ENCODE measurements around the gene FSTL4.
A peak's percentile ranks its signal among the peaks of the same experiment; 100 is the strongest.
"Not testable (repeated sequence)": the region's sequence is repeated elsewhere in the genome, so short reads cannot be mapped to it uniquely, and the experiment has no call there.

Gene FSTL4

DNA sequence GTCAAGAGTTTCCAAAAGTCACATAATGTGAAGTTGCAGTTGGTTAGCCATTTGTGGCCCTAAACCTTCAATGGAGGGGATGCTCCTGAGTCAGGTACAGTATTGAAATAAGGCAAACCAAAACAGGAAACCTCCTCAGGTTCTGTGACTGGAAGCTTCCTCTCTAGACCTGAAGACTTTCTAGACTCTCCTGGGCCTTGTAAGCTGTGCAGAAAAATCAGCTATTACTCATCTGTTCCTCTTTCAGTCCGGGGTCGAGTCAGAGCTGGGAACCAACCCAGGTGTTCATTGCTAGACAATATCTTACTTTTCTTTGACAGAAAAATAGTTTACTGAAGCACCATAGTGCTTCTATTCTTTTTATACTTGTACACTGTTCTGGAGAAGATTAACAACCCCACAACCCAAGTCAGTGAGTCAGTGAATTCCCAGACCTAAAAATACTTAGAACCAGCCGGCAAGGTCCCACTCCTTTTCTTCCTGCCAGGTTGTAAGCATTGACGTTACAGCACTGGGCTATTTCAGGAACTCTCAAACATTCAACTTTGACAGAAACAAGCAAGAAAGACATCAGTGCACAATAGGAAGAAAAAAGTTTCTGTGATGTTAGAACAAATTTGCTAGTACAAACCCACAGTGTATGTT is 47.3 kb downstream of the FSTL4 start:
- no peak for DNase-seq (ENCODE audit: low read depth, low spot score)

DNA sequence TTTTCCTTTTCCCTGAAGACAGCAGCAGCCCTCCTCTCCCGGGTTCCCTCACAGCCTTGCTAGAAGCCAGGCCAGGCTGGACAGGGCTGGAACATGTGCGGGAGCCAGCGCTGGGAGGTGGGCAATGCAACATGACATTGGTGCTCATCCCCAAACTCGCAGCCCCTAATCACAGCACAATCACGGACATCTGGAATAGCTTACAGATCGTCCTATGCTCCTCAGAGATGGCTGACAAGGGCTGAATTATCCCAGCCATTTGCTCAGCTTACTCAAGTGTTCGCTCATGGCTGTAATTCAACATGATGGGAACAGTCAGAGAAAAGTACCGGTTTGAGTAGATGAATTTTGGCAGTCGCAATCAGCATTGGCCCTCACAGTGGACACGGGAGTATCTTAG is 49.8 kb downstream of the FSTL4 start:
- H3K4me3 ChIP-seq (ENCODE audit: low read length) = no peak overlapping the region
- no peak for DNase-seq (ENCODE audit: low read depth, low spot score)

More for the DNA sequence above, 47.3 kb downstream of the FSTL4 start:
- no peak overlapping the region for H3K4me3 ChIP-seq (ENCODE audit: low read length)

DNA sequence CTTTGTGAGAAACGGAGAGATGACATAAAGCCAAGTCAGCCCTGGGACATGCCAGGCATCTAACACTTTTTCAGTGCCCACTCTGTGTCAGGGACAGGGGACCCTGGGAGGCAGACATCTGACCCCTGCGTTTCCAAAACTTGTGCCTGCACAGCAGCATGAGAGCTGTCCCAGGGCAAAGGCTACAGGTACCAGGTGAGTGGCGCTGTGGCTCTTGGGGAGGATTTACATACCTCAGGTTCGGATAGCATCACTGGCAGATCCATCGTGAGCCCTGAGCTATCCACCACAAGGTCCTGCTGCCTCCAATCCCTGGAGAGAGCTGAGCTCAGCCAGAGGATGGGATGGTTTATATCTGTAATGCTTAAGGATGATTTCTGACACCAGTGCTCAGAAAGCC is 52.4 kb downstream of the FSTL4 start:
- no peak overlapping the region for H3K4me3 ChIP-seq (ENCODE audit: low read length)
- no peak for DNase-seq (ENCODE audit: low read depth, low spot score)

DNA sequence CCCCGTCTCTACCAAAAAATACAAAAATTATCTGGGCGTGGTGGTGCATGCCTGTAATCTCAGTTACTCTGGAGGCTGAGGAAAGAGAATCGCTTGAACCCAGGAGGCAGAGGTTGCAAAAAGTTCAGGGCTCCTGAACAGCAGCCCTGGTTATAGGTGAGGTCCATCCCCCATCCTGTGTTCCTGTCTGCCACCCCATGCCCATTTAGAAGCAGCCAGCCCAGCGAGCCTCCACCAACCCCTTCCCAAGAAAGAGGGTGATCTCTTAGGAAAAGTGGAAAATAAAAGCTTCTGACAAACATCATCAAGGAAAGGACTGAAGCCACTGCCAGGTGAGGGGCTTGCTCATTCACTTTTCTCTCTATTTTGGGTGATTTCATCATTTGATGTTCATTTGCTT is 55.8 kb downstream of the FSTL4 start:
- no peak for DNase-seq (ENCODE audit: low read depth, low spot score)
- H3K4me3 ChIP-seq (ENCODE audit: low read length) = no peak overlapping the region

DNA sequence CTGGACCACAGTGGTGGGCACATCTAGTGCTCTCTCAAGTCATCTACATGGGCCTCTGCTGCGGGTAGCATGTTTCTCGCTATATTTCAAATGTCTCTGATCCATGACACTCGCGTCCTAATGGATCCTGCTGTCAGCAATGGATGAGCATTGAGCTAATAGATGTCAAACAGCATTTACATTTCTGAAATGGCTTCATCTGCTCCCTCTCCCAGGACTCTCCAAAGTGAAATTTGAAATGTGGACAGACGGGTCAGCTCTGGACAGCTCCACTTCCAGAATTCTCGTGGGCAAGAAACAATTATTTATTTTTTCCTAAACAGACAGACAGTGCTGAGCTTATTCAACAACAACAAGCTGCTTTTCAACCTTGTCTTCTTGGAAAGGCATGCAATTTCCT is 58.1 kb downstream of the FSTL4 start:
- no peak for DNase-seq (ENCODE audit: low read depth, low spot score)

DNA sequence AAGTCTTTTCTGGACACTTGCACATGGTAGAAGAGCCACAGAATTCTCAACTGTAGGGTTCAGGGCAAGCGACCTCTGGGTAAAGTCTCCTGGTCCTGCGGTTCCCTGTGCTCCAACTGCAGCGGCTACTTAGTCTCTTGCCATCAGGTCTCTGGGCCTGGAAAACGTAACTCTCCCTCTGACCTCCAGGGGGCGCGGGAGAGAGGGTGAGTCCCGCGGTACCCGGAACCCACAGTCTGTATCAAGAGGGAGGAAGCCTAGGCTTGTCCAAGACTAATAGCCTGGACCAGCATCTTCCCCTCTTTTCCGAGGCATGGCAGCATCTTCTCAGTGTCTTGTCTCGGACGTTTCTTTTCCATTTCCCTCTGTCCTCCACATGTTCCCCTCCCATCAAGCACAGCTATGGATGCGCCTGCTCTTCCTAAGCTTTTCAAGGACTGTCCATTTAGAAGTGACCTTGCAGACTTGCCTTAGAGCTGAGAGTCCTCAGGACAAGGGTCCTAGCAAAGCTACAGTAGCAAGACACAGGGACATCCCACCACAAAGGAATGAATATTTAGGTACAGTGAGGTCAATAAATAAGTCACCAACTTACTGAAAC is 59.3 kb downstream of the FSTL4 start:
- DNase-seq (ENCODE audit: low read depth, low spot score) = peak; percentile 19
- no peak overlapping the region for H3K4me3 ChIP-seq (ENCODE audit: low read length)

More for the DNA sequence above, 58.1 kb downstream of the FSTL4 start:
- H3K4me3 ChIP-seq (ENCODE audit: low read length) = no peak overlapping the region

DNA sequence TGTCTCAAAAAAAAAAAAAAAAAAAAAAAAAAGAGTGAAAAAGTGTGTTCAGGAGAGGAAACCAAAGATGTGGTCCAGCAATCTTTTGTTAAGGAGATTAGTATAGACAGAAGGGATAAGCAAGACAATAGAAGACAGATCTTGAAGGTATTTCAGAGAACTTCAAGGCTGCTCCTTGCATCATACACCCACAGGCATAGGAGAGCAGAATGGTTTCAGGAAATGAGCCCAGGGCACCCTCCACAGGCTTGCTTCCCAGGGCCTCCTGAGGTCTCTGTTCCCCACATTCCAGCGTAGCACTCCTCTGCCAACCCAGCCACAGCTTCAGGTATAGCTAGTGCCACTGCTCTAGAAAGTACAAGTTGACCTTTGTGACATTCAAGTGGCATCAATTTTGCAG is 65.8 kb downstream of the FSTL4 start:
- DNase-seq (ENCODE audit: low read depth, low spot score) = no peak

DNA sequence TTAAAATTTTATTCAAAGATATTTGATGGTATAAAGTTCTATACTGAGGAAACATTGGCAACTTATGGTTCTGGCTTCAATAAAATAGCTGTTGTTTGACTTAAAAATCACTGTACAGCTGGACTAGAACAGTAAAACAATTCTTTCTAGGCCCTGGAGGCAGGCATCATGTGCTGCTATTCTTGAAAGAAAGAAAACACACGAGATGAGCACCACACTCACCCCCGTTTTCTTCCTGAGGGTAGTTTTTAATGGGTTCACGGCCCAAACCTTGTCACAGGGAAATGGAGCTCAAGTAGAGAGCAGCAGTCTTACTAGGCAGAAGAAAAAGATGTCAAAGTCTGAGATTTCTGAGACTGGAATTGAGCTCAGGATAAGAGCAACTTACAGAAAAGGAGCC is 68.0 kb downstream of the FSTL4 start:
- H3K4me3 ChIP-seq (ENCODE audit: low read length) = no peak overlapping the region
- no peak for DNase-seq (ENCODE audit: low read depth, low spot score)

More for the DNA sequence above, 65.8 kb downstream of the FSTL4 start:
- no peak overlapping the region for H3K4me3 ChIP-seq (ENCODE audit: low read length)

DNA sequence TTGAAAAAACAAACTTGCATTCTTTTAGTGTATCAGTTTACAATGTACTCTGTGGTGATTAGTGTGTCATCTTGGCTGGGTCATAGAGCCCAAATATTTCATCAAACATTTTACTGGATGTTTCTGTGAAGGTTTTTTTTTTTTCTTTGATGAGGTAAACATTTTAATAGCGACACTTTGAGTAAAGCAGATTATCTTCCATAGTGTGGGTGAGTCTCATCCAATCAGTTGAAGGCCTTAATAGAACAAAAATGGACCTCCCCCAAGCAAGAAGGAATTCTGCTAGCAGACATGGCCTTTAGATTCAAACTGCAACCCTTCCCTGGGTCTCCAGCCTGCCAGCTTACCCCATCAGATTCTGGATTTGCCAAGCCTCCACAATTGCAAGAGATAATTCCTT is 72.5 kb downstream of the FSTL4 start:
- no peak for DNase-seq (ENCODE audit: low read depth, low spot score)
- H3K4me3 ChIP-seq (ENCODE audit: low read length) = no peak overlapping the region

DNA sequence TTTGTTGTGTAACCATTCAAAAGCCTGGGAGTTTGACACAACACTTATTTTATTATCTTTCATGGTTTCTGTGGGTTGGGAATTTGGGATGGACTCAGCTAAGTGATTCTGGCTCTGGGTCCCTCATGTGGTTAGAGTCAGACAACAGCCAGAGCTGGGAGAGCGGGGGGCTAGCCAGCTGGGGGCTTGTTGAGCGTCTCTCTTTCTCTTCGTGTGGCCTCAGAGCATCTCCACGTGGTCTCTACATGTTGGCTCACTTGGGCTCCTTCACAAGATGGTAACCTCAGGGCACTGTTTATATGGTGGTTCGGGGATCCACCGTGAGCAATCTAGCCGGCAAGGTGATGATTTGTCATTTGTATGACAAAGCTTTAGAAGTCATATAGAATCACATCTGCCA is 73.6 kb downstream of the FSTL4 start:
- no peak for DNase-seq (ENCODE audit: low read depth, low spot score)
- no peak overlapping the region for H3K4me3 ChIP-seq (ENCODE audit: low read length)

DNA sequence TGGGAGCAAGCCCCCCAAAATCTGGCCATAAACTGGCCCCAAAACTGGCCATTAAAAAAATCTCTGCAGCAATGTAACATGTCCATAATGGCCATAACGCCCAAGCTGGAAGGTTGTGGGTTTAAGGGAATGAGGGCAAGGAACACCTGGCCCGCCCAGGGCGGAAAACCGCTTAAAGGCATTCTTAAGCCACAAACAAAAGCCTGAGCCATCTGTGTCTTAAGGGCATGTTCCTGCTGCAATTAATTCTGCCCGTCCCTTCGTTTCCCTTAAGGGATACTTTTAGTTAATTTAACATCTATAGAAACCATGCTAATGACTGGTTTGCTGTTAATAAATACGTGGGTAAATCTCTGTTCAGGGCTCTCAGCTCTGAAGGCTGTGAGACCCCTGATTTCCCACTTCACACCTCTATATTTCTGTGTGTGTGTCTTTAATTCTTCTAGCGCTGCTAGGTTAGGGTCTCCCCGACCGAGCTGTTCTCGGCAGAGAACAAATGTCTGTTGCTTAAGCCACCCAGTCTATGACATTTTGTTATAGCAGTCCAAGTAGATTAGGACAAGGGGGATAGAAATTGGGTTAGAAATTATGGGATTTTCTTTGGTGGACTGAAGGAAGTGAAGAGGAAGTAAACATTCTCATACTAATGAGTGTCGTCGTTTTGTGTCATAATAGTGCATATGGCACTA is 77.0 kb downstream of the FSTL4 start:
- DNase-seq (ENCODE audit: low read depth, low spot score); H3K4me3 ChIP-seq (ENCODE audit: low read length): not testable (repeated sequence)

DNA sequence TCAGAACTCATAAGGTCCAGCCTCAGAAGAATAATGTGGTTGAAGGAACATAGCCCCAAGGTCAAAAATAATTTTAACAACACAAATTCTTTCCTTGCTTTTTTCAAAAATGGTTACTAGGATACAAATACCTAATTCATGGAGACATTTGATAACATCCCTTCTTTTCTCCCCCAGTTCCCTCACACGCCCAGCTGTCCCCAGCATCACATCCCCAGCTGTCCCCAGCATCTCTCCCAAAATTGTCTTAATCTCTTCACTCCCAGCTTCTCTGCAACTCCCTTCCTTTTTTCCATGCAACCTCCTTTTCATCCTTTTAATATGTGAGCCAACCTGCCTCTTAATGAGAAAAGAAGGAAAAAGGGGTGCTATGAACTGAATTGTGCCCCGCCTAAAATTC is 77.8 kb downstream of the FSTL4 start:
- DNase-seq (ENCODE audit: low read depth, low spot score) = no peak
- H3K4me3 ChIP-seq (ENCODE audit: low read length) = no peak overlapping the region

DNA sequence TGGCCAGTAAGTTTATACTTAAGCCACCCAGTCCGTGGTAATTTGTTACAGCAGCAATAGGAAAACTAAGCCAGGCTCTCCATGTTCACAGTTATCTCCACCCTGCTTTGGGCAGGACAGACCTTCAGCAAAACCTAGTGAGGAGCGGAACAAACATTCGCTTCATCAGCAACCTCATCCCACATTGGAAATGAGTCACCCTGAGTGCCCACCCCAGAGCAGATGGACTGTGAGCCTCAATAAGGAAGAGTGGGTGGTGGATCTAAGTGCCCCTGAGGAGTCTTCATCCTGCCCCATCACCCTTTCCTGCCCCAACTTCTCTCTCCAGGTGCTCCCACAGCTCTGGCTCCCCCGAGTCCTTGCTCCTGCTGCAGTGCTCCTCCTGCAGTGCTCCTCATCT is 78.8 kb downstream of the FSTL4 start:
- DNase-seq (ENCODE audit: low read depth, low spot score) = no peak

DNA sequence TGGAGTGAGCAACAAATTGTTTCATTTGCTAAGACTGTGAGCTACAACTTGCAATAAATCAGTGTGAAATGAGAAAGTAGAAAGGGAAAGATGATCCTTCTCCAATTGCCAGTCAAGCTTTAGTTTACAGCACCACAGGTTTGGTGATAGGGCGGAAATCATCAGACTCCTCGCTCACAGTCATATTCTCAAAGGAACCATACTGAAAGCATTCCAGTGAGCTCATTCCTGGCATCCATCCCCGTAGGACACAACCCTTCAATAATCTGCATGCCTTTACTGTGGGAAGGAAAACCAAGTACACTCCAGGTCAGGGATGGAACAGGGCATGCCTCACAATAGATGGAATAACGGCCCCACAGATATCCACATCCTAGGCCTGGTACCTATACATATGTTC is 80.7 kb downstream of the FSTL4 start:
- no peak overlapping the region for H3K4me3 ChIP-seq (ENCODE audit: low read length)
- no peak for DNase-seq (ENCODE audit: low read depth, low spot score)

More for the DNA sequence above, 78.8 kb downstream of the FSTL4 start:
- no peak overlapping the region for H3K4me3 ChIP-seq (ENCODE audit: low read length)

DNA sequence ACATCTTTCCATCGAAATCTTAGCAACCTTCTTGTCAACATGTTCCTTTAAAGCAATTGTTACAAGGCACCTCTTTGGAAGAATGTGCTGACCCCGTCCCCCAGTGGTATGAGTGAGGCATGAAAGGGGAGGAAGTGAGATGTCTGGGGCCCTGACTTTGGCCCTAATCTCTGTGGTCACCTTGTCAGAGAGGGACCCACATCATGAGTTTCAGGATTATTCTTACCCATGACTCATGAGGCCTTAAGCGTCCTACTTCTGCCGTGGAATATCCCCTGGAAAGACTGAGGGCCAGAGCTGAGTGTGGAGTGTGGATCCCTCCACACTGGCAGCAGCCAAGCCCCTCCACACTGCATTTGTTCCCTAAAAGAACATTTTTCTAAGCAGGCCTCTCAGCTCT is 81.2 kb downstream of the FSTL4 start:
- H3K4me3 ChIP-seq (ENCODE audit: low read length) = no peak overlapping the region
- DNase-seq (ENCODE audit: low read depth, low spot score) = no peak

DNA sequence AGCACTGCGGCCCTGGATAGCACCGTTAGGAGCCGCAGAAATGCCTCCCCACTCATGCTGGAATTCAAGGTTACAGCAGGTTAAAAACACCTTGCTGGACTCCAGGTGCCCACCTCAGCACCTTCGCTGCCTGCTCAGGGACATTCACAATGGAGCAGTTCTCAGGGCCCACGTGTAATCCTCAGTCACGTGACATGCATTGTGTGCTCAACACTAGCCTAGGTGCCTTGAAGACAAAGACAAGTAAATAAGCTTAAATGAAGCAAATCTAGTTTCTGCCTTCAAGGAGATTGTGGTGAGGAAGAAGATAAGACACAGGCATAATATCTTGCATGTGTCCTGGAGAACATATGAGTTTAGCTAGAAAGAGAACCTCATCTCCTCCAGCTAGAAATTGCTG is 82.1 kb downstream of the FSTL4 start:
- DNase-seq (ENCODE audit: low read depth, low spot score) = no peak
- no peak overlapping the region for H3K4me3 ChIP-seq (ENCODE audit: low read length)

DNA sequence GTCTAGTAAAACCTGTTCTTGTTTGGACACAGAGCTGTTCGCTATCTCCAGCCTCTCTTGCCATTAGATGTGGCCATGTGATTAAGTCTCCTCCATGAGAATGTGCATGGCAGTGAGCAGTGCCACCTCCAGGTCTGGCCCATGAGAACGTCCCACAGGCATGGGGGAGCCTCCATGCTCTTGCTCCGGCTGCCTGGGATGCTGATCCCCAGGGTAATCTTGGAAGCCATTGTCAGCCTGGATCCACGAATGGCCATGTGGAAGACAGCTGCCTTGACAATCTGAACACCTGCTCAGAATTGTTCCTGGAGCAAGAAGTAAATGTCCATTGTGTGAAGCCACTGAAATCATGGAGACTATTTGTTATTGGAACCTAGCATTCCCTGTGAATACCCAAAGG is 83.5 kb downstream of the FSTL4 start:
- no peak overlapping the region for H3K4me3 ChIP-seq (ENCODE audit: low read length)
- DNase-seq (ENCODE audit: low read depth, low spot score) = no peak

DNA sequence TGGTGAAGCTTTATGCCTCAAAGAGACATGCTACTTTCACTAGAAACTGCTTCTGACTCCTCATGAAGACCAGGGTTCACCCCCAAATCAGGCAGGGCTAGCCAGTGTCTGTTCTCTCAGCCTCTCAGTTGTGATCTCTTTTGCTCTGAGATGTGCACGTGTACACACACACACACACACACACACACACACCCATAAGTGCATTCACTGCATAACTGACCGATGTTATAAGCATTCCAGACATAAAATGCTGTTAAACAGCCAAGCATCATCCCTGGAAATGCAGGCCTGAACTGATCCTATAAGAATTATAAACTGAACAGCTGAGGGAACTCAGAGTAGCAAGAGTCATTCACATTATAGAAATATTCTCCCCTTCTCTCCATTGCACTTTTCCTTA is 85.0 kb downstream of the FSTL4 start:
- no peak for DNase-seq (ENCODE audit: low read depth, low spot score)
- no peak overlapping the region for H3K4me3 ChIP-seq (ENCODE audit: low read length)

DNA sequence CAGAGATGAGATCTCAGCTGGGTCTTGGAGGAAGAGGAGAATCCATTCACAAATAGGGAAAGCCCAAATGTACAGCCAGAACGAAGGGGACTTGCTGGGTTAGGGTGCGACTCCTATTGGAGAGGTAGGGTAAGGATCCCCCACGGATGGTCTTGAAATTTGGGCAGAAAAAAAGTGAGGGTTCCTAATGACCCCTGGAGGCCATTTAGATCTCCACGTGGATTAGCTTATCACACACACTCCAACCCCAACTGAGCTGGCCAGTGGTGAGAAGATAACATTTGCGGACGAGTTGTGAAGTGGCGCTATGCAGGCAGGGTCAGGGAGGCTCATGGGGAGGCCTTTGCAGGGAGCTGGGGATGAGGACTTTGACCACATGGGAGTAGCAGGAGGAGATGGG is 86.0 kb downstream of the FSTL4 start:
- DNase-seq (ENCODE audit: low read depth, low spot score) = no peak
- H3K4me3 ChIP-seq (ENCODE audit: low read length) = no peak overlapping the region

DNA sequence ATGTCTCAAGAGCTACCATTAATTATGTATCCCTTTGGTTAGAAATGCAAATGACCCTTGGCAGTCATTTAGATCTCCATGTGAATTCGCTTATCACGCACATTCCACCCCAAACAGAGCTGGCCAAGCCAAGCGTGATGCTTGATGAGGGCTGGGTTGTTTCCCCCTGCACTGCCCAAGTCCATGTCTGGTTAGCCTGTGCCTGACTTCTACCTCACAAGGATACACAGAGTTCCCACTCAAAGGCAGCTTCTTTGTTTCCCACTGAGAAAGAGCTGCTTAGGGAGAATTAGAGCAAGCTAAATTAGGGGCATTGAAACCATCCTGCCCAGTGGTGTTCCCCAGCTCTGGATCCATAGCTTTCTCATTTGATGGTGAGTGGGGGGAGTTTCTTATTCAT is 87.2 kb downstream of the FSTL4 start:
- DNase-seq (ENCODE audit: low read depth, low spot score) = no peak
- no peak overlapping the region for H3K4me3 ChIP-seq (ENCODE audit: low read length)

DNA sequence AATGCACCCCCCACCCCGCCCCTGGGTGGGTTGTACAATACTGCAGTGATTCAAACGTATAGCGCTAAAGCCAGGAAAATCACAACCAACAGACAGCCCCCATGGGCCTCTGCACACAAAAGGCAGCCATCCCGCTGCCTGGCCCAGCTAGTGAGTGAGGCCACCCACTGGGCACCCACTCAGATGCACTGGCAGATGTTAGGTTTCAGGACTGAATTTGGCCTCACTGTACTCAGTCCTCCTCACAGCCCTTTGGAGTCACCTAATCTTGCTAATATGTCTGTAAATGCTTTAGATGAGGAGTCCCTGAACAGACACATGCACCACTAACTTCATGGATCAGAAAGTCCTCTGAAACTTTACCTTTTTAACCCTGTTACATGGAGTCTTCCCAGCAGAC is 87.7 kb downstream of the FSTL4 start:
- H3K4me3 ChIP-seq (ENCODE audit: low read length) = no peak overlapping the region
- DNase-seq (ENCODE audit: low read depth, low spot score) = no peak
